NT2/D1 (cell line): ENCODE measurements around the gene HPN.

Experiments
- SUZ12 ChIP-seq: IDR thresholded peaks from 2 replicates; pipeline ENCODE4 v1.6.1; 2011; ENCODE audit not compliant: insufficient read length, insufficient read depth; ENCODE audit errors: extremely low read depth
- YY1 ChIP-seq: IDR thresholded peaks from 2 replicates; pipeline ENCODE4 v1.6.1; 2011; ENCODE audit not compliant: insufficient read length, insufficient read depth
- ZNF274 ChIP-seq: IDR thresholded peaks from 2 replicates; pipeline ENCODE4 v1.6.1; 2011; ENCODE audit warnings: mild to moderate bottlenecking, low read depth, low read length

DNA sequence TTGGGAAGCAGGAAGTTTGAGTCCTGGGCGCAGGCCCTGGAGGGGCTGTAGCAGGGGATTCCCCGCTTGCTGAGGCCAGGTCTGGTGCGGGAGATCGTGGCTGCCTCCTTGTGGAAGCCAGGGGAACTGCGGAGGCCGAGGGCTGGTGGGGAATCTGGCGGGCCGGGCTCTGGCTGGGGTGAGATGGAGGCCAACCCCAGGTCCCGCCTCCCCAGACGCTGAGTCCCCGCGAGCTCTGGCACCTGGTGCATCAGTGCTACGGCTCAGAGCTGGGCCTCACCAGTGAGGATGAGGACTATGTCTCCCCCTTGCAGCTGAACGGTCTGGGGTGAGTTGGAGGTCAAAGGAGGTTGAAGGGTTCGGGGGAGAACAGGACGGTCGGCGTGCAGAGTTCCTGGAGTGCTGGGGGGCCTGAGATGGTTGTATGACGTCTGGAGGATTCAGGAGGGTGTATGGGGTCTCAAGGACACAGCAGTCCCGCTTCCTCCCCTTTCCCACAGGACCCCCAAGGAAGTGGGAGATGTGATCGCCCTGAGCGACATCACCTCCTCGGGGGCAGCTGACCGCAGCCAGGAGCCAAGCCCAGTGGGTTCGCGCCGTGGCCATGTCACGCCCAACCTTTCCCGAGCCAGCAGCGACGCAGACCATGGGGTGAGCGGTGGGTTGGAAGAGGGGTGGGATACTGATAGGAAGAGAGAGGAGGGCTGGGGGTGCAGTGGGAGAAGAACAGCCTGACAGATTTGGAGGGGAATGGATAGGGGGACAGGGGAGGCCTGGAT, 28.3 kb upstream of the HPN start:
- TF ChIP-seq SUZ12 = no peak
- no peak for TF ChIP-seq YY1
- TF ChIP-seq ZNF274 = no peak
